ENCODE data around the gene WWTR1. TPM values are rescaled to one million over a fixed set of nuclear protein-coding genes. Genes with fewer than 3 reads are reported as not detected.

WWTR1 gene
- total and polyA plus RNA-seq, 2 donors (not counting 3 experiments of a cell fraction or from before 2014, with no cell fraction given): 210 to 341 TPM

GRCh38 chr3:149560001-149560400 is 97.8 kb downstream of the WWTR1 start:
- FAIRE-seq: no peak
- Histone ChIP-seq H3K9me1 (replicated peaks; ENCODE audit: control insufficient read depth, extremely low read depth, insufficient read depth, low read length) (no peaks in the 10 kb centered on the region), H4K20me1 (replicated peaks; ENCODE audit: control insufficient read depth, extremely low read depth, insufficient read depth, low read length) (peaks cover 2% of the 10 kb centered on the region), H3K9me3 (replicated peaks; ENCODE audit: control insufficient read depth, insufficient read depth, low read length) (no peaks in the 10 kb centered on the region), H3K9ac (replicated peaks; ENCODE audit: extremely low read depth, insufficient read depth, low read length) (no peak overlapping the region), H3K27me3 (ENCODE audit: control insufficient read depth in 2 of 2, insufficient read depth in 2 of 2, low read length in 2 of 2) (no peaks in the 10 kb centered on the region), H3K27ac (ENCODE audit: insufficient read depth, low read depth, low read length) (peak overlapping the region; percentile 51), H3K79me2 (ENCODE audit: control insufficient read depth, insufficient read depth, low read length) (peaks cover 80% of the 10 kb centered on the region), H3K36me3 (ENCODE audit: control insufficient read depth in 2 of 2, extremely low read depth in 1 of 2, insufficient read depth in 2 of 2, low read length in 2 of 2) (peaks cover 5 to 8% of the 10 kb centered on the region in 2 experiments), H3K4me2 (ENCODE audit: insufficient read depth, low read length) (no peak overlapping the region), H2AFZ (ENCODE audit: low read depth, low read length) (no peak overlapping the region), H3K4me3 (replicated peaks in 1 of 3; ENCODE audit: insufficient read depth in 1 of 3, low read depth in 1 of 3, low read length in 3 of 3) (no peak overlapping the region), H3K4me1 (ENCODE audit: control insufficient read depth, extremely low read depth, insufficient read depth, low read length) (peaks cover 31% of the 10 kb centered on the region)
- TF ChIP-seq POLR2AphosphoS5 (IDR thresholded peaks at IDR 0.05; ENCODE audit: insufficient read depth, low read depth, low read length): peak; percentile 11
- TF ChIP-seq, protein P1, sequence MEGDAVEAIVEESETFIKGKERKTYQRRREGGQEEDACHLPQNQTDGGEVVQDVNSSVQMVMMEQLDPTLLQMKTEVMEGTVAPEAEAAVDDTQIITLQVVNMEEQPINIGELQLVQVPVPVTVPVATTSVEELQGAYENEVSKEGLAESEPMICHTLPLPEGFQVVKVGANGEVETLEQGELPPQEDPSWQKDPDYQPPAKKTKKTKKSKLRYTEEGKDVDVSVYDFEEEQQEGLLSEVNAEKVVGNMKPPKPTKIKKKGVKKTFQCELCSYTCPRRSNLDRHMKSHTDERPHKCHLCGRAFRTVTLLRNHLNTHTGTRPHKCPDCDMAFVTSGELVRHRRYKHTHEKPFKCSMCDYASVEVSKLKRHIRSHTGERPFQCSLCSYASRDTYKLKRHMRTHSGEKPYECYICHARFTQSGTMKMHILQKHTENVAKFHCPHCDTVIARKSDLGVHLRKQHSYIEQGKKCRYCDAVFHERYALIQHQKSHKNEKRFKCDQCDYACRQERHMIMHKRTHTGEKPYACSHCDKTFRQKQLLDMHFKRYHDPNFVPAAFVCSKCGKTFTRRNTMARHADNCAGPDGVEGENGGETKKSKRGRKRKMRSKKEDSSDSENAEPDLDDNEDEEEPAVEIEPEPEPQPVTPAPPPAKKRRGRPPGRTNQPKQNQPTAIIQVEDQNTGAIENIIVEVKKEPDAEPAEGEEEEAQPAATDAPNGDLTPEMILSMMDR (IDR thresholded peaks at IDR 0.05; ENCODE audit: extremely low read depth in 1 of 2, insufficient read depth in 1 of 2, low read depth in 1 of 2, low read length in 2 of 2): no peak
- dilution Hi-C loops (cut with MboI; ENCODE audit: extremely low pct_ligation_motif_present, low sequenced_read_pairs) (no loop called here), intact Hi-C loops (cut with micrococcal nuclease) (no loop called here)
- CTCF ChIA-PET: interaction anchor here (1.1 to 1.2 kb wide), 4 partner anchors 8 to 98 kb away, joined by 3 to 8 read pairs (median 3); no protein-coding TSS in a partner anchor
- BruUV-seq (replicated peaks): no TSS peak
- POLR2A ChIA-PET: interaction anchor here (0.7 kb wide), 1 partner anchor 11 kb away, joined by 3 read pairs; no protein-coding TSS in a partner anchor
- no peak for DNase-seq (ENCODE audit: low read depth, low spot score)

GRCh38 chr3:149559525-149559924 is 98.3 kb downstream of the WWTR1 start:
- peak; percentile 76 for DNase-seq (ENCODE audit: low read depth, low spot score)

More at GRCh38 chr3:149559525-149559924, 98.3 kb downstream of the WWTR1 start:
- no peak overlapping the region for H3K9ac ChIP-seq (replicated peaks; ENCODE audit: extremely low read depth, insufficient read depth, low read length)
- H3K4me2 ChIP-seq (ENCODE audit: insufficient read depth, low read length): no peak overlapping the region
- intact Hi-C loops (cut with micrococcal nuclease): loop anchor here (1.0 kb wide), 1 partner anchor 8 kb away; no protein-coding TSS in a partner anchor
- H2AFZ ChIP-seq (ENCODE audit: low read depth, low read length): no peak overlapping the region
- no TSS peak for BruUV-seq (replicated peaks)
- H3K4me3 ChIP-seq (replicated peaks in 1 of 3; ENCODE audit: insufficient read depth in 1 of 3, low read depth in 1 of 3, low read length in 3 of 3): no peak overlapping the region
- TF ChIP-seq FOS (IDR thresholded peaks at IDR 0.05; ENCODE audit: borderline replicate concordance, insufficient read depth, low read length): no peak
- no peak for TF ChIP-seq POLR2AphosphoS5 (IDR thresholded peaks at IDR 0.05; ENCODE audit: insufficient read depth, low read depth, low read length)
- TF ChIP-seq EZH2 (IDR thresholded peaks at IDR 0.05; ENCODE audit: borderline replicate concordance, low read depth, low read length, severe bottlenecking): no peak
- TF ChIP-seq JUN (IDR thresholded peaks at IDR 0.05; ENCODE audit: borderline replicate concordance, insufficient read depth, insufficient read length, low read depth): no peak
- TF ChIP-seq, protein P1 (IDR thresholded peaks at IDR 0.05; ENCODE audit: extremely low read depth in 1 of 2, insufficient read depth in 1 of 2, low read depth in 1 of 2, low read length in 2 of 2): no peak
- no peak for TF ChIP-seq GATA2 (IDR thresholded peaks at IDR 0.05; ENCODE audit: insufficient read depth, insufficient read length, low read depth, low read length)
- no peak for TF ChIP-seq MYC (IDR thresholded peaks at IDR 0.05; ENCODE audit: low read depth, low read length)
- TF ChIP-seq MAX (IDR thresholded peaks at IDR 0.05; ENCODE audit: insufficient read depth, insufficient read length): no peak
- no peak for TF ChIP-seq POLR2A (IDR thresholded peaks at IDR 0.05; ENCODE audit: low read depth, low read length)
- POLR2A ChIA-PET: interaction anchor here (0.7 kb wide), 1 partner anchor 11 kb away, joined by 3 read pairs; no protein-coding TSS in a partner anchor
- H3K79me2 ChIP-seq (ENCODE audit: control insufficient read depth, insufficient read depth, low read length): peaks cover 75% of the 10 kb centered on the region
- H3K9me3 ChIP-seq (replicated peaks; ENCODE audit: control insufficient read depth, insufficient read depth, low read length): no peaks in the 10 kb centered on the region
- peak; percentile 21 for FAIRE-seq
- H3K27me3 ChIP-seq (ENCODE audit: control insufficient read depth in 2 of 2, insufficient read depth in 2 of 2, low read length in 2 of 2): no peaks in the 10 kb centered on the region
- H3K4me1 ChIP-seq (ENCODE audit: control insufficient read depth, extremely low read depth, insufficient read depth, low read length): peaks cover 36% of the 10 kb centered on the region
- H4K20me1 ChIP-seq (replicated peaks; ENCODE audit: control insufficient read depth, extremely low read depth, insufficient read depth, low read length): peaks cover 2% of the 10 kb centered on the region
- no peaks in the 10 kb centered on the region for H3K9me1 ChIP-seq (replicated peaks; ENCODE audit: control insufficient read depth, extremely low read depth, insufficient read depth, low read length)
- CTCF ChIA-PET: interaction anchor here (1.0 to 1.2 kb wide), 5 partner anchors 9 to 249 kb away, joined by 3 to 8 read pairs (median 3); no protein-coding TSS in a partner anchor
- H3K36me3 ChIP-seq (ENCODE audit: control insufficient read depth in 2 of 2, extremely low read depth in 1 of 2, insufficient read depth in 2 of 2, low read length in 2 of 2): peaks cover 5 to 8% of the 10 kb centered on the region in 2 experiments
- H3K27ac ChIP-seq (ENCODE audit: insufficient read depth, low read depth, low read length): peak overlapping the region; percentile 51
- dilution Hi-C loops (cut with MboI; ENCODE audit: extremely low pct_ligation_motif_present, low sequenced_read_pairs): no loop called here
